Erythroblast (primary cell): Measurements from ENCODE around the gene IL17B.

Experiments
- GATA1 ChIP-seq: IDR thresholded peaks from 2 replicates; pipeline ENCODE4 v1.6.1; 2011; ENCODE audit warnings: low read depth, mild to moderate bottlenecking, control low read depth, low read length, moderate library complexity
- POLR2A ChIP-seq: IDR thresholded peaks from 2 replicates; pipeline ENCODE4 v1.6.1; 2011; ENCODE audit warnings: mild to moderate bottlenecking, low read length

- no peak for TF ChIP-seq POLR2A
- no peak for TF ChIP-seq GATA1
Measured at GRCh38 chr5:149397530-149397929, 18.4 kb upstream of the IL17B start.
